Measurements from ENCODE around the gene LSAMP. TPM values are rescaled to one million over a fixed set of nuclear protein-coding genes. Genes with fewer than 3 reads are reported as not detected.

Gene LSAMP
- total and polyA plus RNA-seq, 2 donors (not counting 1 experiment from before 2014, with no cell fraction given): not detected

DNA sequence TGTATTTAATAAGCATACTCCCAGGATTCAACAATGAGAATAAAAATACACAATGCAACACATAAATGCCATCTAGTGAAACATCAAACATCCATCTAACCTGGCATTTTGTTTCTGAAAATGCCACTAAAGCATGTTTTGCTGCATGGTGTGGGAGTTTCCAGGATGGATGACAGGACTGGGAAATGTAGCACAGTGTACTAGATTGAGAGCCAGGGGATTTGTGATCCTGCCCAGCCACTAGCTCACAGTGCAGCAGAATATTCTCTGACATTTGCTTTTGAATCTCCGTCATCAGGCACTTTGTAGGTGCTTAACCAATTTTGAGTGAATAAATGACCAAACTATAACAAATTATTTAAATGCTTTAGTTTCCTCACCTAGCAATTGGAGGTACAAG, 417.1 kb downstream of the LSAMP start:
- DNase-seq: no peak
- ChIA-PET POLR2A (no interaction called here), CTCF (no interaction called here)
- no peak for ATAC-seq (ENCODE audit: low read depth)
- Histone ChIP-seq H3K4me1 (ENCODE audit: control insufficient read depth in 2 of 2, insufficient read depth in 2 of 2, low read length in 2 of 2) (no peaks in the 10 kb centered on the region), H3K79me2 (ENCODE audit: control insufficient read depth, insufficient read depth, low read length) (no peaks in the 10 kb centered on the region), H3K36me3 (replicated peaks in 1 of 2; ENCODE audit: control extremely low read depth in 1 of 2, control insufficient read depth in 1 of 2, extremely low read depth in 1 of 2, insufficient read depth in 2 of 2, low read length in 1 of 2) (no peaks in the 10 kb centered on the region), H3K4me2 (replicated peaks; ENCODE audit: low read depth, low read length, poor library complexity, severe bottlenecking) (no peak overlapping the region), H3K27ac (ENCODE audit: low read length in 2 of 2) (no peak overlapping the region), H2AFZ (ENCODE audit: insufficient read depth, low read depth, low read length, poor library complexity, severe bottlenecking) (no peak overlapping the region), H3K9me3 (ENCODE audit: control extremely low read depth in 1 of 3, control insufficient read depth in 2 of 3, insufficient read depth in 1 of 3, low read length in 2 of 3) (no peaks in the 10 kb centered on the region), H3K9ac (ENCODE audit: low read length) (no peak overlapping the region), H3K4me3 (ENCODE audit: control extremely low read depth in 1 of 5, extremely low read depth in 1 of 5, insufficient read depth in 1 of 5, low read depth in 2 of 5, low read length in 4 of 5) (no peak overlapping the region), H3K27me3 (replicated peaks in 1 of 4; ENCODE audit: control extremely low read depth in 1 of 4, control insufficient read depth in 3 of 4, insufficient read depth in 4 of 4, low read length in 3 of 4) (no peaks in the 10 kb centered on the region), H4K20me1 (ENCODE audit: control insufficient read depth, insufficient read depth, low read length, poor library complexity, severe bottlenecking) (no peaks in the 10 kb centered on the region)
- H3K4me3 Mint-ChIP-seq: no peak overlapping the region
- TF ChIP-seq, protein P1, sequence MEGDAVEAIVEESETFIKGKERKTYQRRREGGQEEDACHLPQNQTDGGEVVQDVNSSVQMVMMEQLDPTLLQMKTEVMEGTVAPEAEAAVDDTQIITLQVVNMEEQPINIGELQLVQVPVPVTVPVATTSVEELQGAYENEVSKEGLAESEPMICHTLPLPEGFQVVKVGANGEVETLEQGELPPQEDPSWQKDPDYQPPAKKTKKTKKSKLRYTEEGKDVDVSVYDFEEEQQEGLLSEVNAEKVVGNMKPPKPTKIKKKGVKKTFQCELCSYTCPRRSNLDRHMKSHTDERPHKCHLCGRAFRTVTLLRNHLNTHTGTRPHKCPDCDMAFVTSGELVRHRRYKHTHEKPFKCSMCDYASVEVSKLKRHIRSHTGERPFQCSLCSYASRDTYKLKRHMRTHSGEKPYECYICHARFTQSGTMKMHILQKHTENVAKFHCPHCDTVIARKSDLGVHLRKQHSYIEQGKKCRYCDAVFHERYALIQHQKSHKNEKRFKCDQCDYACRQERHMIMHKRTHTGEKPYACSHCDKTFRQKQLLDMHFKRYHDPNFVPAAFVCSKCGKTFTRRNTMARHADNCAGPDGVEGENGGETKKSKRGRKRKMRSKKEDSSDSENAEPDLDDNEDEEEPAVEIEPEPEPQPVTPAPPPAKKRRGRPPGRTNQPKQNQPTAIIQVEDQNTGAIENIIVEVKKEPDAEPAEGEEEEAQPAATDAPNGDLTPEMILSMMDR (IDR thresholded peaks at IDR 0.05): no peak
- TF ChIP-seq EZH2 (IDR thresholded peaks at IDR 0.05; ENCODE audit: borderline replicate concordance, insufficient read depth, low read depth, low read length, poor library complexity, severe bottlenecking): no peak
- WGBS (ENCODE audit: insufficient coverage): no CpG with 5 or more reads among the region's 1 CpG
- intact Hi-C loops (cut with micrococcal nuclease): no loop called here
- H3K9me3 Mint-ChIP-seq (ENCODE audit: insufficient read depth): no peaks in the 10 kb centered on the region
- no peaks in the 10 kb centered on the region for H3K27me3 Mint-ChIP-seq
- no peaks in the 10 kb centered on the region for H3K4me1 Mint-ChIP-seq
- H3K27ac Mint-ChIP-seq: no peak overlapping the region

DNA sequence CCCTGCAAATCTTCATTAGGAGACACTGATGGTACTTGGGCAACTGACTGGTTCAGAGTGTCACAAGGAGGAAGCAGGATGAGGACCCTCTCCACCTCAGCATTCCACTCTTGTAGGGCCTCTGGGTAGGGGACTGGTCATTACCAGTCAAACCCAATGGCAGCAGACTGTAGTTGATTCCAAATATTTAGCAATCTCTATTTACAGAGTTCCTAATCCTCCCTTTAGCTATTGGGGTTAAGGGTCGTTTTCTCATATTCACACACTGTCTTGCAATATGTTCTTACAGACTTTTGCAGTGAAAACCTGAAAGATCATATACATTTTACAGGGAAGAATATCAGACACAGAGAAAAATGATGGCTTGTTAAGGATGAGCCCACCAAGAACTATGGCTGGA, 424.3 kb downstream of the LSAMP start:
- Mint-ChIP-seq H3K27me3 (no peaks in the 10 kb centered on the region), H3K9me3 (ENCODE audit: insufficient read depth) (no peaks in the 10 kb centered on the region), H3K4me3 (no peak overlapping the region), H3K4me1 (peaks cover 2% of the 10 kb centered on the region), H3K27ac (no peak overlapping the region)
- Histone ChIP-seq H3K9me3 (ENCODE audit: control extremely low read depth in 1 of 3, control insufficient read depth in 2 of 3, insufficient read depth in 1 of 3, low read length in 2 of 3) (no peaks in the 10 kb centered on the region), H3K27ac (ENCODE audit: low read length in 2 of 2) (no peak overlapping the region), H3K4me3 (ENCODE audit: control extremely low read depth in 1 of 5, extremely low read depth in 1 of 5, insufficient read depth in 1 of 5, low read depth in 2 of 5, low read length in 4 of 5) (no peak overlapping the region), H2AFZ (ENCODE audit: insufficient read depth, low read depth, low read length, poor library complexity, severe bottlenecking) (no peak overlapping the region), H3K79me2 (ENCODE audit: control insufficient read depth, insufficient read depth, low read length) (no peaks in the 10 kb centered on the region), H4K20me1 (ENCODE audit: control insufficient read depth, insufficient read depth, low read length, poor library complexity, severe bottlenecking) (no peaks in the 10 kb centered on the region), H3K4me2 (replicated peaks; ENCODE audit: low read depth, low read length, poor library complexity, severe bottlenecking) (no peak overlapping the region), H3K9ac (ENCODE audit: low read length) (no peak overlapping the region), H3K27me3 (replicated peaks in 1 of 4; ENCODE audit: control extremely low read depth in 1 of 4, control insufficient read depth in 3 of 4, insufficient read depth in 4 of 4, low read length in 3 of 4) (no peaks in the 10 kb centered on the region), H3K4me1 (ENCODE audit: control insufficient read depth in 2 of 2, insufficient read depth in 2 of 2, low read length in 2 of 2) (no peaks in the 10 kb centered on the region), H3K36me3 (replicated peaks in 1 of 2; ENCODE audit: control extremely low read depth in 1 of 2, control insufficient read depth in 1 of 2, extremely low read depth in 1 of 2, insufficient read depth in 2 of 2, low read length in 1 of 2) (no peaks in the 10 kb centered on the region)
- ATAC-seq (ENCODE audit: low read depth): no peak
- intact Hi-C loops (cut with micrococcal nuclease): no loop called here
- TF ChIP-seq, protein P1 (IDR thresholded peaks at IDR 0.05): no peak
- TF ChIP-seq EZH2 (IDR thresholded peaks at IDR 0.05; ENCODE audit: borderline replicate concordance, insufficient read depth, low read depth, low read length, poor library complexity, severe bottlenecking): no peak
- POLR2A ChIA-PET: no interaction called here
- no peak for DNase-seq
- WGBS (ENCODE audit: insufficient coverage): no CpG with 5 or more reads among the region's 1 CpG
- CTCF ChIA-PET: no interaction called here
